GM18498 (cell line): ENCODE data around the gene CABP7.

Experiments used
- ATAC-seq: cut with Tn5 transposase; IDR thresholded peaks from one replicate; pipeline ENCODE4 v1.9.1; 2021; ENCODE audit warnings: mild to moderate bottlenecking, moderate library complexity; ENCODE audit not compliant: unreplicated experiment

Gene CABP7

DNA sequence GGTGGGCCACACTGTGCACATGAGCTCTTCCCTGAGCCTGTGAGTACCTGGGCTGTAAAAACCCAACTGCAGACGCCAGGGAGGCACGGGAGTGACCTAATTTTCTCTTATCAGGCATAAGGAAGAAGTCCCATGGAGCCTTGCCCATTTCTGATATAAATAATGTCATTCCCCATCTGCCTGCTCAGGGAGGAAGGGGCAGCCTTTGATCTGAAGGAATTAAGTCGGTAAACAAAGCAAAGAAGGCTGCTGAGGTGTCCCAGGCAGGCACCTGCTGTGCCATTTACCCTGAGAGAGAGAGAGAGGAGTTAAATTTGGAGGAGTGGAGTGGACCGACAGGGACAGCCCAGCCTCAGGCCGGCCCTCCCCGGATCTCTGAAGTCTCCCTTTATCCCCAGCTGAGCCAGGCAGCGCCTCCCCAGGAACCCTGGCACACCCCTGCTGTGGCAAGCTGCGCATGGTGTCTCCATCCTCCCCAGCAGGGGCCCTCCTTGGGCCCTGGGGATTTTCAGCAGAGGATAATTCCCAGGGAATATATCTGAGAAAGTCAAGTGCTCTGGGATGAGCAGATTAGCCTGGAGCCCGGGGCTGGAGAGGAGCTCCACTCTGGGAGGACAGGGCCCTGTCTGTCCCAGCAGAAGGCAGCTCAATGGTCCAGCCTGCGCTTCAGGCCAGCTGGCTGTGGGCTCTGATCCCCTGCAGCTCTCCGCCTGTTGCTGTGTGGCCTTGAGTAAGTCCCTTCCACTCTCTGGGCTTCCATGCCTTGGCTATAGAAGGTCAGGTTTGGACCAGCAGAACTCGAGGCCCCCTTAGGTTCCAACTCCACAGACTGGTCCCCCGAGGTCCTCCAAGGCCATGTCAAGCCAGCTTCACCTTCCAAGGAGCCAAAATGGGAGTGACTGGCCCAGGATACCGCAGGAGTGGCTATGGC is 17.5 kb upstream of the CABP7 start:
- ATAC-seq, result no peak

DNA sequence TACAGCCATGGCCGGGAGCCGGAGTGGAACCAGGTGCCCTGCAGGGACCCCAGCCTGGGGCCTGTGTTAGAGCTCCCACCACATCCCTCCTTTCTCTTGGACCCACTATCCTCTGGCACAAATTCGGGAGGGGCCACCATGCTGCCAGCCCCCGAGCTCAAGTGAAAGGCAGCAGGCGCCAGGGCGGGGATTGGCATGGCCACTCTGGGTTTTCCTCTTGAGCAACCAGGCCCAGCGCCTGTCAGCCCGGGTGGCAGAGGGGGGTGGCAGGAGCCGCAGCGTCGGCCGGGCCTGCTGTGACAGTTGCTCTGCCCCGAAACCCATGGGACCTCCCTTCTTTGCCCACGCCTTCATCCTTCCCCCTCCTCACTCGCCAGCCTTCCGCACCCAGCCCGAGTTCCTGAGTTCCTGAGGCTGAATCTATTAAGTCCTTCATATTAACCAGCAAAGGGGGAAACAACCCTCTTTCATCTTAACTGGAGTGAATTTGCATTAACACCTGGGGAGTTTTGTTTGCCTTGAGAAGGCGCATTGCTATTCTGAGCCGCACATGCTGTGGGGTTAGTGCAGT is 16.8 kb upstream of the CABP7 start:
- ATAC-seq, result no peak

DNA sequence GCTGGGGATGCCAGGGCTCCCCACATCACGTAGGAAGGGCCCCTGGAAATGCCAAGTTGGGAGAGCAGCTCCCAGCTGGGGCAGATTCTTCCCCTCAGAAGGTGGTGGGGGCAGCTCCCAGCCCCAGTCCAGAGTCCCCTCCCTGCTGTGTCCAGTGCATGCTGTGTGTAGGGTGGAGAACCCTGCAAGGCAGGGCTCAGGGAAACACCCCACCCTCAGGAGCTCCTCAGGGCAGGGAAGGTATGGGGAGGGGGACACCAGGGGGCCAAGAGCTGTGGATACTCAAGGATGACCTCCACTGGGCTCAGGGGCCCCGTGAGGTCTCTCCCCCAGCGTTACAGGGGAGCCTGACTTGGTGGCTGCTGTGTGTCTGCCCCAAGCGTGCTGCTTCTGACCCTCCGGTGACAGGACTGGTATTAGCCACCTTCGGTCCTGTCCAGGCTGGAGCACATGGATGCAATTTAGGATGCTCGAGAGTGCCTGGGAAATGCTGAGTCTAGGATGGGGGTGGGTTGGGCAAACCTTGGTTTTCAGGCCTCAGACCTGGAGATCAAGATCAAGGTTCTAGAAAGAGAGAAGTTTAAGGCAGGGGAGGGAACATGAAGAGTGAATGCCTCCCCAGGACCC is 16.1 kb upstream of the CABP7 start:
- ATAC-seq, result no peak

DNA sequence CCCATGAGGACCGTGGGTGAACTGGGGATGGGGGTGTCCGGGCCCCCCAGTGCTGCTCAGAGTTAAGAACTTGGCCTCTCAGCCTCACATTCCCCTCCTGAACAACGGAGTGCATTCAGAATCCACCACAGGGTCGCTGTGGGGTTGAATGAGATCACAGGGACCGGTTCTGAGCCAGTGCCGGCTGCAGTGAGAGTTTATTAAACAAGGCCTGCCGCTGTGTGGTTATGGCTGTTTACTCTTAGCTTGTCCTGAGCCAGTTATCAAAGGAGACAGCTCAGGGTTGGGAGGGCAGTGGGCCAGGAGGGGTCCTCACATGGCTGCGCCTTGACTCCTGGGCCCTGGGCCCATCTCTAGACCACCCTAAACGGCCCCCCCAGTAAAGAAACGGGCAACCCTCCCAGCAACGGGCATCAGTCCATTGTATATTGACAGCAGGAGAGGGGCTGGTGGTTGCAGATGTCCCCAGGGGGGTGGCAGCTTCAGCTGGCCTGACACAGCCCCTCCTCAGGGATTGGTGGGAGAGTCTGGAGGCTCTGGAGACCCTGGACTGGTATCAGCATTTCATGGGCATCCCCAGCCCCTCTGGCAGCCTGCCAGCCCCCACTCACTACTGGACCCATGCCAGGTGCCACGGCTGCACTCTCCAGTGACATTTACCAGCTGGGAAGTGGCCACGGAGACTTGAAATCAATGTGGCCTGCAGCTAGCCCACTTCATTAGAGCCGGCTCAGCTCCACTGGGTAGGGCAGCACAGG is 15.1 kb upstream of the CABP7 start:
- ATAC-seq, result no peak

DNA sequence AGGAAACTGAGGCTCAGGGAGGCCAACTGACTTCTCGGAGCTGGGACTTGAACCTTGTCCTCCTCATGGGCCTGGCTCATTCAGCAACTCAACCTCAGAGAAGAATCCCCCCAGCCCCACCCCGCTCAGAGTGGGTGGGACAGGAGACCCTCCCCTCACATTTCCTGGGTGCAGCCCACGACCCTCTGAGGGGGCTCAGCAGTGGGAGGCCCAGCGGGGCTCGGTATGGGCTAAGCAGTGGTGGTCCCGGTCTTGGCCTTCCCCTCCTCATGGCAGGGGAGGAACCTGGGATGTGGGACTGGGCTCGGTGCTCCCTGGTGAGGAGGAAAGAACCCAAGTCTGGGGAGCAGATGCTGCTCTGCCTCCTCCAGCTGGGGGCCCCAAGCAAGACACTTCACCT is 14.2 kb upstream of the CABP7 start:
- no peak for ATAC-seq

DNA sequence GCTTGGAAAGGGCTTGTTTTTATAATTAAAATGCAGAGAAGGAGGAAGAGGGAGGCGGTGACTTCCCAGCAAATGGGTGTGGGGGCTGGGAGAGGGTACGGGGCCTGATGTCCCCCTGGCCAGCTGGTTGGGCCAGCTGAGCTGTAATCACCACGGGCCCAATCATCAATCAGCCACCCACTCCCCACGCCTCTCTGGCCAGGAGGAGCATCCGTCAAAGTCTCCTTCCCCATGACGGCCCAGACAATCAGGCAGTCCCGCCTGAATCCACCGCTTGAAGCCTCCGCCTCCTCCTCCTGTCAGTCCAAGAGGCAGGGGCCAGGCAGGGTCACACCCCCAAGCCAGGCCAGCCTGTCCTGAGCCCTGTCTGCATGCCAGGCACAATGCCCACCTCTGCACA is 13.3 kb upstream of the CABP7 start:
- no peak for ATAC-seq

DNA sequence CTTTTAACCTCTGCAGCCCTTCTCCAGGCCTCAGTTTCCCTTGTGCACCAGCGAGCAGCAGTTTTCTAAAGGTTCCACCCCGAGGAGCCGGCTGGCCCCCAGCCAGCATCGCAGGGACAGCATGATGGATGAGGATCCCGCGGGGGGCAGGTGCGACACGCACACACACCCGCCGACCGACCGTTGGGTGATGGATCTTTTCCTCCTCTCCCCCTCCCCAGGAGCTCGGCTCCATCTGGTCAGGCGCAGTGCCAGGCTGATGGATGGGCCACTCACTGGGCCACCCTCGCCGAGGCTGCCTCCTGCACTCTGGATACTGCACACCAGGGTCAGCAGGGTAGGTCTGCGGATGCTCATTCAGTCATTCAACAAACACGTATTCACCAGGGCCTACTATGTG is 12.8 kb upstream of the CABP7 start:
- ATAC-seq, result no peak

DNA sequence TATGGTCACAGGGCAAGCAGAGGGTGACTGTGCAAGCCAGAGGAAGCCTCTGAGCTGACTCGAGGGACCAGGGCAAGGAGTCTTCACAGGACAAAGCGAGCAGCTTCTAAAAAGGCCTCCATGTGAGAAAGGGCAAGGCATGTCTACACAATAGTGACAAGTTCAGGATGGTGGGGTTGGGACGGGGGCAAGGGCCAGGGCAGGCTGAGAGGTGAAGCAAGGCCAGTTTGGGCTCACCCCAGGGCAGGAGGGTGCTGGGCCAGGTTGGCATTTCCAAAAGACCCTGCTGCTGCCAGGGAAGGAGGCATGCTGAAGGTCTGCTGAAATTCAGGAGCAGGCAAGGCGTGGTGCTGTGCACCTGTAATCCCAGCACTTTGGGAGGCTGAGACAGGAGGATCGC is 12.3 kb upstream of the CABP7 start:
- ATAC-seq, result no peak

DNA sequence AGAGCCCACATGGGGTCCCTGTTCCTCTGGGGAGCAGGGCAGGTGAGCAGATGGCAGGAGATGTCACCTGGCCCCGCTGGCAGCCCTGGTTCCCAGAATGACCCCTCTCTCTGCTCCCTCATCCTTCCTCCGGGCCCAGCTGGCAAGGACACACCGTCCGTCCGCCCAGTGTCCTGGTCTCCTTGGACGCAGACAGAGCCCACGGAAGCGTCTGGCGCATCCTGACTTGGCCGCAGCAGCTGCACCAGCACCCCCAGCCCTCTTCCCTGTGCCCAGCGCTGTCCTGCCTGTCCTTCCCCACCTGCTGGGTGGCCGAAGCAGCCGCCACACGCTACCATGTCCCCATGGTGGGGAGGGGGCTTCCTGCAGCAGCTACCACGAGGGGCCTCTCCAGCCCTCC is 9.6 kb upstream of the CABP7 start:
- ATAC-seq, result no peak

DNA sequence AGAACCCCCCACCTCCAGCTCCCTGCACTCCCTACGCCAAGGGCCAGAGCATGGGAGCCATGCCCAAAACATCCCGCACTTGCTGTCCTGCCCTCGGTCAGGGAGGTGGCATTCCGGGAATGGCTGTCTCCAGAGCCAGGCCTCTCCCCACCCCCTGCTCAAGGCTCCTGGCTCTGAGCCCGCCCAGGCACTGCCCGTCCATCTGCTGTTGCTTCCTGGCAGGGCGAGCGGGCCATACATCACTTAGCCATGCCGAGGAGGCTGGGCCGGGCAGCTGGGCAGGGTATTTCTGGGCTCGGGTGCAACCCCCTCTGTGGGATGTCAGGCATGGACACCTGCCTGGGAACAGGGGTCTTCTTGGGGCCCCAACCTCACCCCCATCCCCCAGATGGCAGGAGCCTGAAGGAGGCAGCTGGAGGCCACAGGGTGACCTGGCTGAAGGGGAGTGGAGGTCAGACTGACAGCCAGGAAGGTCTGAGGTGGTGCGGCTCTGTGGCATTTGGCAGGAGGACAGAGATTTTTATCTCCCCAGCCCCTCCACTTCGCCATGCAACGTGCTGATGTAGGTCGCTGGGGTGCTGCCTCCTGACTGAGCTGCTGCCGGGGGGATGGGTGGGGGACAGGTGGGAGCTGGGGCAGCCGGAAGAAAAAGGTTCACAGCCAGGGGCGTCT is 8.7 kb upstream of the CABP7 start:
- no peak for ATAC-seq

DNA sequence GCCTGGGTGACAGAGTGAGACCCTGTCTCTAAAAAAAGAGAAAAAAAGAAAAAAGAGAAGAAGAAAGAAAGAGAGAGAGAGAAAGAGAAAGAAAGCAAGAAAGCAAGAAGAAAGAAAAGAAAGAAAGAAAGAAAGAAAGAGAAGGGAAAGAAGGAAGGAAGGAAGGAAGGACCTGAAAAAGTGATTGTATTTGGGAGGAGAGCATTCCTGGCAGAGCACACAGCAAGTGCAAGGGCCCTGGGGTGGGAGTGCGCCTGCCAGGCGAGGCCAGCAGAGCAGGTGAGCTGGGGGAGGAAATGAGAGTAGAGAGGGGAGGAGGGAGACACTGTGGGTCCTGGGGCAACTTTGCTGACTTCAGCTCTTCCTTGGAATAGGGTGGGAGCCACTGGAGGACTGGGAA is 7.7 kb upstream of the CABP7 start:
- no peak for ATAC-seq

DNA sequence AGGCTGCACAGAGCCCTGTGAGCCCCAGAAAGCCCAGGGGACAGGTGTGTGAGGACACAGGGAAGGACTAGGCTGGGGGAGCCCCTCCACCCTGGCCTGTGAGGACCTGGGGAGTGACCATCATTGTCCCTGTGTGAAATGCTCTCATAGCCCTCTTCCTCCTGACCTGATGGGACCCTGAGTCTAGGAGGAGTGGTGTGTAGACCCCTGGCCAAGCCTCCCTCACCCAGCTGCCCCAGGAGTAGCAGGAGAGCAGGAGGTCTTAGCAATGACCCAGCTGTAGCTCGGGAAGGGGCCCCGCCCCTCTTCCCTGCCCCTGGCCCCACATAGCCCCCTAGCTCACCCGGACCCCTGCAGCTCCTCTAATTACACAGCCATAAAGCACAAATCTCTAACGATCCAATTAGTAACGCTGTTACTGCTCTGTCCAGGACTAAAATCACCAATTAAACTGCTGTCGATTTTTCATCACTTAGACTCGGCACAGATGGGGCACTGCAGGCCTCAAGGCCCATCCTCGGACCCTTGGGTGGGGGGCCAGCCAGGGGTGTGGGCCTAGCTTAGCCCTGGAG is 6.6 kb upstream of the CABP7 start:
- no peak for ATAC-seq

DNA sequence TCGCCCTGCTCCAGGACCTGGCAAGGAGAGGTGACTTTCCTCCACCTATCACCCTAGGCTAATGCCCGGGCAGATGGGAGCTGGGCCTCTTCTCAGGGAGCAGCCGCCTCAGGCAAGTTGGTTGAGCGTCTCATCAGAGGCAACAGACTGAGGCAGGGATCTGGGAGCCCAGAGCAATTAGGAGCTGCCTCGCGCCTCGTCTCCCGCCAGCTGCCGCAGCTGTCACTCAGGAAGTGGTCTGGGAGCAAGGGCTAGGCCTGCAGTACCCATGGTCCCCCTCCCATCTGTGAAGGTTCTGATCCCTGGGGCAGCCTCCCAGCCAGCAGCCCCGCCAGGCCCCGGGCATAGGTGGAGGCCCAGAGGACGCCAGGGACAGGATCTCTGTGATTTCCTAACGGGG is 4.6 kb upstream of the CABP7 start:
- no peak for ATAC-seq

DNA sequence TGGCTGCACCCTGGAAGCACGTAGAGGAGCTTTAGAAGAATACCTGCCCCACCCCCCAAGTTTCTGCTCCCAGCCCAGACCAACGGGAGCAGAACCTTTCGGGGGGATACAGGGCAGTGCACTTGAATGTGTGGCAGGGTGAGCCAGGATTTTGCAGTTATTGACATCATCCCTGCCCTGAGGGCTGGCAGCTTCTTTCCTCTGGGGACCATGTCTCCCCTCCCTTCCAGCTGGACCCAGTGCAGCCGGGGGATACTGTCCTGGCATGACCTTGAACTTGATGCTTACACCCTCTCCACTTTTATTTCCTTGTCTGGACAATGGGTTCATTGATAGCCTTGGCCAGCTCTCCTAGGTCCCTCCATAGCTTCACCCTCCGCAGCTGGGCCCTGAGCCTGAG is 4.1 kb upstream of the CABP7 start:
- no peak for ATAC-seq

DNA sequence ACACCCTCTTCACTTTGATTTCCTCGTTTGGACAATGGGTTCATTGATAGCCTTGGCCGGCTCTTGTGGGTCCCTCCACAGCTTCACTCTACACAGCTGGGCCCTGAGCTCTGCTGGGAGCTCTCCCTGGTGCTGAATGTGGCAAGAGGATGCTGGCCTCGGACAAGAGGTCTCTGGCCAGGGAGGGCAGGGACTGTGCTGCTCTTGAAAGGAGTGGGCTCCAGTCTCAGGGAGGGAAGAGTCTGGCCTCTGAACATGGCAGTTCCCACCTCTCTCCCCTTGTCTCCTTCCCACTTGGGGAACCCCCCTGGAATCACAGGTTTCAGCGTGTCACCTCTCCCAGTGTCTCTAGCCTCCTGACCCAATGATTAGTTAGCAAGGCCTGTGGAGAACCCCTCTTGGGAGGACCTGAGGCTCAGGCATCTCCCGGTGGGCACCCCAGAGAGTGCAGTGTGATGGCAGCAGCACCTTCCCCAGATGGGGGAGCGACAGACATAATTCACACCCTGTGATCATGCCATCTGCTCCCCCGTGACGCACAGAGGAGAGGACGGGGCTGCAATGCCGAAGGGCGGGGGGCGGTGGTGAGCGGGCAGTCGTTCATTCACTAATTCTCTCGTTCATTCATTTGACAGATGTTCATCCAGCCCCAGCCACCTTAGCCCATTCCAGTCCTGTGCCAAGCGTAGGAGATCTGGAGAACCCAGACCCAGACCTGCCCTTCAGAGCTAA is 2.8 kb upstream of the CABP7 start:
- no peak for ATAC-seq

DNA sequence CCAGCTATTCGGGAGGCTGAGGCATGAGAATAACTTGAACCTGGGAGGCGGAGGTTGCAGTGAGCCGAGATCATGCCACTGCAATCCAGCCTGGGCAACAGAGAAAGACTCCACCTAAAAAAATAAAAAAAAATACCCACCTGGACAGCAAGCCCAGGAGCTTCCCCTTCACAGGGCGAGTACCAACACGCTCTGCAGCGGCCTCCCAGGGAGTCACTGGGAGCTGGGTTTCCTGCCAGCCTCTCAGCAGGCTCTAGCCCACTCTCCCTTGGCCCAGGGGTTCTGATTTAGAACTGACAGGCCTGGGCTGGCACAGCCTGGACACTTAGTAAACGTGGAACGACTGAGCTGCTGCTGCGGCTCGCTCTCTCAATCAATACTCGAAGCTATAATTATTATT is 2.0 kb upstream of the CABP7 start:
- ATAC-seq, result no peak

DNA sequence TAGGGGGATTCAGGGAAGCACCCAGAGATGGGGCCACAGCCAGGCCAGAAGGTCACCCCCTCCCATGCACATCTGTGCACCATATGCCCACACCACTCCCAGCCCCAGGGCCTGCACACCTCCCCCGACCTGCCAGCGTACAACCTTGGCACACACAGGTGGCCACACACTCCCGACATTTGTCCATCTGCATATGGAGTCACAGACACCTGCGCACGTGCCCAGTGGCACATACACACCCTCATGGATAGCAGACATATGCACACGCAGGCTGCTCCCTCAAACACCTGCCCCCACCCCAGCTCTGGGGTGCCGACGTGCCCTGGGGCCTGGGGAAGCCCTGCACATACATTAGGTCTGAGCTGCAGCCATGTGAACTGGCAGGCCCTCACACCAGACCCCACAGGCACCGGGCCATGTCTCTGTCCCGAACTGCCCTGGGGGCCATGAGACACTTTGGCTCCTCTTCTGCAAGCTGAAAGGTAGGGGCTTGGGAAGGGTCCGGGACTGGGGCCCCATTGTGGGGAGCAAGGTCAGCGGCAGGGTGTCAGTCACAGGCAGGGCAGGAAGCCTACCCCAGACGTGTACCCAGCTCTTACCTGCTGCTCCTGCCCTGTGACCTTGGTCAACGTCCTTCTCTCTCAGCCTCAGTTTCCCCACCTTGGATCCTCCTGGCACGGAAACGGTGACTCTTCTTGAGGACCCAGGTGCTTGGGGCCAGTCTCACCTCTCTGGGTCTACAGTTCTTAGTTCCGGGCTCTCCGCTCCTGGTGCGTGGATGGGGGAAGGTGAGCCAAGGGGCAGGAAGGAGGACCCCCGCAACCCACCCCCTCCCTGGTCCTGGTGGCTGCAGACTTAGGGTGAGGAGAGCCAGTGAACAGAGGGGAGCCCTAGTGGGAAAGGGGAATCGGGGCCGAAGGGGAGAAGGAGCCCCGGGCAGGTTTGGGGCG is 579 bp upstream of the CABP7 start:
- no peak for ATAC-seq

DNA sequence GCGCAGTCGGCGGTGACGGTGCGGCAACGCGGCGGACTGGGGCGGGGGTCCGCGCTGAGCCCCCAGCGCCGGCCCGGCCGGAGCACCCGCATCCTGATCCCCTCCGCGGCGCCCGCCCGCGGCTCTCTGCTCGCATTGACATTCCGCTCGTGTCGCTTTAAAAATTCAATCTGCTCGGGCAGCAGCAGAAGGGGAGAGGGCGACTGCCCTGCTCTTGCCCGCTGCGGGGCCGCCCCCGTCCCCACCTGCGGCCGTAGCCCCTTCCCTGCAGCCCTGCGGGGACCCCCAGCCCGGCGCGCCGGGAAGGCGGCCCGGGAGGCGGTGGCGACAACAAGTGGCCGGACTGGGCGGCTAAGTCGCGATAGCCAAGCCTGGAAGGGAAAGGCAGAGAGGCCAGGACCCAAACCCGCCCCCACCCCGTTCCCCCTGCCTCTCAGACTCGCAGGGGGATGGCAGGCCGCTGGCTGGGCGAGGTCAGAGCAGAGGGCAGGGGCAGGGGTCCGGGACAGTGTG is 1.1 kb downstream of the CABP7 start:
- no peak for ATAC-seq

DNA sequence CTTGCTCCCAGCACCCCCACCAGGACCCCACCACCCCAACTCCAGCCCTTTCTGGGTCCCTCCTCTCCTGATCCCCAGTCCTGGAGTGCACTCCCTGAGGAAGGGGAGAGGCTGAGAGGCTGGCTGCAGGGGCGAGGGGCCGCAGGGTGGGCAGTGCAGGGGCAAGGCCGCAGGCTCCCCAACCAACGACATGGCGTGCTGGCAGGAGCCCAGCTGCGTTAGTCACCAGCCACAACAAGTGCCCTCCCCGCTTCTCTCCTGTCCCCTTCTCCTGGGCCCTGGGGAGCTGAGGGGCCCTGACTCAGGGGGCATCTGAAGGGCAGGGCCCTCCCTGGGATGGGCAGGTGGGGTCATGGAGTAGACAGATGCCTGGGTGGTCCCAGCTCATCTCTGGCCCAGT is 2.3 kb downstream of the CABP7 start:
- ATAC-seq, result no peak
